GM21529 (cell line): Measurements from ENCODE around the gene TMEM106A.
"Not testable (repeated sequence)": the region's sequence is repeated elsewhere in the genome, so short reads cannot be mapped to it uniquely, and the experiment has no call there.

Source experiments
- ATAC-seq: cut with Tn5 transposase; IDR thresholded peaks from one replicate; pipeline ENCODE4 v1.9.1; 2021; ENCODE audit not compliant: unreplicated experiment

The TMEM106A gene

DNA sequence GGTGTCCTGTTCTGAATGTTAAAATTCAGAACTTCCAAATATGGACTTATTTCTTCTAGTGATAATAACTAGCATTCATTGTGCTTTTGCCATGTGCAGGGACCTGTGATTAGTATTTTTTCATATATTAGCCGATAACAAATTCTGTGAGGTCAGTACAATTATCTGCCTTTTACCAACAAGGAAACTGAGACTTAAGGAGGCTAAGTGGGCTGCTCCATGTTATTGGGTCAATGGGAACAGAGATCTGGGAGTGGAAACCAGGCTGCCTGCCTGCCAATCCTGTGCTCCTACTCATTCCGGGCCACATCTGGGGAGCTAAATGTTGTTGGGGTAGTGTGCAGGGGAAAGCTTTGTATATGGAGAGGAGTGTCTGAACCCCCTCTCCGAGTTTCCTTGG, 3.7 kb downstream of the TMEM106A start:
- ATAC-seq: no peak

DNA sequence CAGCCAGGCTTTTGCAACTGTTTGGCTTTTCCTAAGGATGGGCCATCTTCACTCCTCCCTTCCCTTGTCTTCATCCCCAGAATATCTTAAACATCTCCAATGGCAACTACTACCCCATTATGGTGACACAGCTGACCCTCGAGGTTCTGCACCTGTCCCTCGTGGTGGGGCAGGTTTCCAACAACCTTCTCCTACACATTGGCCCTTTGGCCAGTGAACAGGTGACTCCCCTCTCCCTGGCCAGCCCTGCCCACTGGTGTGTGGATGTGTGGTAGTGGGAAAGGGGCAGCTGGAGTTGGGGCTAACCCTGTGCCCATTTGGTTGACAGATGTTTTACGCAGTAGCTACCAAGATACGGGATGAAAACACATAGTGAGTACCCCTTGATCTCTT, 4.7 kb downstream of the TMEM106A start:
- ATAC-seq: no peak

DNA sequence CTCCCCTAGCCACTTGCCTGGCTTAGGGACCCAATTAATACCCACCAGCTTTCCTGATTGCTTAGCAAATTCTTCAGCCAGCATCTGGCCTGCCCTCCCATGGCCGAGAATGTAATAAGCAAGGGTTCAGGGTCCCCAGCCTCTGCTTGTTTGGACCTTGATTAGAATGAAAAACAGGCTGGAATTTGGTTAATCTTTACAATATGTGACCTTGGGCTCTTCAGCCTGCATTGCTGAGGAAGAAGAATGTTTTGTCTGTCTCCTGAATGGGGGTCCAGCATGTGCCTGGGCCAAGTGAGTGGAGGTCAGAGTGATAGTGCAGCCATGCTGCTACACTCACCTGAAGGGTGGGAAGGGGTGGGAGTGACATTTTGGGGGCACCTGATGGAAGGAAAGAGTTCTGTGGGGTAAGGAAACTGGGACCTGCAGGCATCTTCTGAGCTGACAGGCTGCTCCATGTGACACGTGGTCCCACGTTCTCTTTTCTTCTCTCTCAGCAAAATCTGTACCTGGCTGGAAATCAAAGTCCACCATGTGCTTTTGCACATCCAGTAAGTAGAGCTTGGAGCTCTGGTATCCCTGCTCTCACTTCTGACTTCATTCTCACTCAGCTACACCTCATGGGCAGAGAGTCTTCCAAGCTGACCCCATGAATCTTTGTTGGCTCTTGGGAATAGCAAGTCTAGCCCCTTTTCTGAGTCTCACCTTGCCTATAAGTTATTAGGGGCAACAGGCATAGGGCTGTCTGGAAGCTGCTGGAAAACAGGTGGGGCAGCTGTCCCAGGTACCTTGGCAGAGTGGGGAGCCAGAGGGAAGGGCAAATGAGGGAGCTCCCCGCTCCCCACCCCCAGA, 5.3 kb downstream of the TMEM106A start:
- no peak for ATAC-seq

DNA sequence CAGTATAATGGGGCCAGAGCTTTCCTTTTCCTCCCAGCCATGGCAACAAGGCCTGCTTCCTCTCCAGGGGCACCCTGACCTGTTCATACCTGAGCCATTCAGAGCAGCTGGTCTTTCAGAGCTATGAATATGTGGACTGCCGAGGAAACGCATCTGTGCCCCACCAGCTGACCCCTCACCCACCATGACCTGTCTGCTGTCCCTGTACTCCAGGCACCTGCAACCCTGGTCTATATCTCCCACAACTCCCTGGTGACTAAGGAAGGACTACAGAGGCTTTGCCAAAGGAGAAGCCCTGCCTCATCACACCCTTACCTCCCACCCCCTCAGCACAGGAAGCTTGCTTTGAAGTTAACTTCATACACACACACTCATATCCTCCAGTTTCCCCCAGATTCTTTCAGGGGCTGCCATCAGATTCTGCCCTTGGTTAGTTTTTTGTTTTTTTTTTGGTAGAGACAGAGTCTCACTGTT, 6.0 kb downstream of the TMEM106A start:
- ATAC-seq: no peak

DNA sequence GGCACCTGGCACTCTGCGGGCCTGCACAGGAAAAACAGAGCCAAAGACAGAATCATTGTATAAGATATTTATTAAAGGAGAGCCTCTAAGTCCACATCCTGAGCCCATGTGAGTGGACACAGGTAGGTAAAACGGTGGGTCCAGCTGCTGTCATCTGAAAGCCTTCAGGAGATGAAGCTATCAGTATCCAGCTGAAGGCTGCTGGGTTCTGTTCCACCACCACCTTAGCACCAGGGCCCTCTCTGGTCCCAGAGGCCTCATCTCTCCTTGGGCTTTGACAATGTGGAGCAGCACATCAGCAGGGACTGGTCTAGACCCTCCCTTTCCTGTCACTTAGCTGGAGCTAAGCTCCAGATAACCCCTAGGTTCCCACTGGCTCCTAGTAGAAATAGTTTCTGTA, 7.3 kb downstream of the TMEM106A start:
- ATAC-seq: no peak

DNA sequence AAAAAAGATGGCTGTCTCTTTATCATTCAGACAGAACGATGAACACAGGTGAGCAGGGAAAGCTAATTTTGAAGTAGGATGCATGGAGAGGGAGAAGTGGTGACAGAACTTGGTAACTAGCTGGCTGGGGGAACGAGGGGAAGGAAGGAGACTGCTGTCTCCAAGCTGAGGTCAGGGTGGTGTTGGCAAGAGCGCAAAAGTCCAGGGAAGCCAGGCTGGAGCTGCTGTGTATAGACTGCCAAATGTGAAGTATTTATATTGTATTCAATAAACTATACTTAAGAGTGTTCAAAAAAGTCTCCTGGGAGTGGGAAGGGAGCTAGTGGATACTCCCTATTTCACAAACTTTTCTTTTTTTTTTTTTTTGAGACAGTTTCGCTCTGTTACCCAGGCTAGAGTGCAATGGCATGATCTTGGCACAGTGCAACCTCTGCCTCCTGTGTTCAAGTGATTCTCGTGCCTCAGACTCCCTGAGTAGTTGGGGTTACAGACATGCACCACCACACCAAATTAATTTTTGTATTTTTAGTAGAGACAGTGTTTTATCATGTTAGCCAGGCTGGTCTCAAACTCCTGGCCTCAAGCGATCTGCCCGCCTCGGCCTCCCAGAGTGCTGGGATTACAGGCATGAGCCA, 8.2 kb downstream of the TMEM106A start:
- no peak for ATAC-seq

DNA sequence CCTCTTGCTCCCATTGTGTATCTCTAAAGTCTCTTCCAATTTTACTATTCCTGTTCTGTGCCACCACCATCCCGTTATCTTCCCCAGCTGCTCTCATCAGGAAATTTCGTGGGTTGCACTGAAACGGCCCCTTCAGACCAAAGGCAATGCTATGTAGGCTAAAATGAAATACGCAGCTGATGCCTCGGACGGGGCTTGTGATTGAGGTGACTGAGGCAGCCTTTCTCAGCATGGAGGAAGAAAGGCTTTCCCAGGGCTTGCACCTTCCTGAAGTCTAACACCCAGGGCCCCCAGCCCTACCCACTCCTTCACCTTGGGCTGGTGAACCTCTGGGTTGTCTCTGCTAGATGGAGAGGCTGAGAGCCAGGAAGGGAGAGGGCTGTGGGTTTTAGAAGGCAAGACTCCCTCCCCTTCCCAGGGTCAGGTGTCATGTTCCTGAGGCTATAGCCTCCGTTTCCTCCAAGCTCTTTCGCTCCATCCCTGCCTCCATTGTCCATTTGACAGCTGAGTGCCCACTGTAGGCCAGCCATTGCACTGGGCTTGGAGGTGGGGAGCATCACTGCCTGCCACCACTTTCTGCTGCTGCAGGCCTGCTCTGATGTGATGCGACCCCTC, 8.9 kb downstream of the TMEM106A start:
- no peak for ATAC-seq

DNA sequence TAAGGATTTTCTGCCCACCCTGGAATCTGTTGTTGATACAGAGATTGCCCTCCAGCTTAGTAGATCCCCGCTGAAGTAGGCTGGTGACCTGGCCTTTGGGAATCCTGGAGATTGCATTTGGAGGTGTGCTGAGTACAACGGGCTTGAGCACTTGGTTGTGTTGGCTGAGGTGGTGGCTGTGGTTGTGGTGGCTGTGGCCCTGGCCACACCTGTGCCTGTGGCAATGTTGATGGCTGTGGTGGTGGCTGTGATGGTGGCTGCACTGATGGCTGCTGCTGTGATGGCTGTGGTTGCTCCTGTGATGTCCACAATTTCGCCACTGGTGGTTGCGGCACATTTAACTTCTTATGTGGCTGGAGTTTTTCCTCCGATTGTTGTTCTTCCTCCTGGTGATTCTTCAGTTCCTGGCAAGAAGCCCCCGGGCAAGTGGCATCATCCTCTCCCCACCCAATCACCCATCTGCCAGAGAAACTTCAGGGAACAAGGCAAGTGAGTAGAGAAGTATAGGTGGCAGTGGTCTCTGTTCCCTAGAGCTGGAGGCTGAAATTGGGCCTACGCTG, 12.6 kb downstream of the TMEM106A start:
- no peak for ATAC-seq

DNA sequence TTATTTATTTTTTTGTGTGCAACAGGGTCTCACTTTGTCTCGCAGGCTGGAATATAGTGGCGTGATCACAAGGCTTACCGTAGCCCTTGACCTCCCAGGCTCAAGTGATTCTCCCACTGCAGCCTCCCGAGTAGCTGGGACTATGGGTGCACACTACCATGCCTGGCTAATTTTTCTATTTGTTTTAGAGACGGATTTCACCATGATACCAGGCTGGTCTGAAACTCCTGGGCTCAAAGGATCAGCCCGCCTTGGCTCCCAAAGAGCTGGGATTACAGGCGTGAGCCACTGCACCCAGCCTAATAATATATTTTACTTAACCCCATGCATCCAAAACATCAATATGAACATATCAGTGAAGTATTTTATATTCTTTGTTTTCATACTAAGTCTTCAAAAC, 14.7 kb downstream of the TMEM106A start:
- no peak for ATAC-seq

DNA sequence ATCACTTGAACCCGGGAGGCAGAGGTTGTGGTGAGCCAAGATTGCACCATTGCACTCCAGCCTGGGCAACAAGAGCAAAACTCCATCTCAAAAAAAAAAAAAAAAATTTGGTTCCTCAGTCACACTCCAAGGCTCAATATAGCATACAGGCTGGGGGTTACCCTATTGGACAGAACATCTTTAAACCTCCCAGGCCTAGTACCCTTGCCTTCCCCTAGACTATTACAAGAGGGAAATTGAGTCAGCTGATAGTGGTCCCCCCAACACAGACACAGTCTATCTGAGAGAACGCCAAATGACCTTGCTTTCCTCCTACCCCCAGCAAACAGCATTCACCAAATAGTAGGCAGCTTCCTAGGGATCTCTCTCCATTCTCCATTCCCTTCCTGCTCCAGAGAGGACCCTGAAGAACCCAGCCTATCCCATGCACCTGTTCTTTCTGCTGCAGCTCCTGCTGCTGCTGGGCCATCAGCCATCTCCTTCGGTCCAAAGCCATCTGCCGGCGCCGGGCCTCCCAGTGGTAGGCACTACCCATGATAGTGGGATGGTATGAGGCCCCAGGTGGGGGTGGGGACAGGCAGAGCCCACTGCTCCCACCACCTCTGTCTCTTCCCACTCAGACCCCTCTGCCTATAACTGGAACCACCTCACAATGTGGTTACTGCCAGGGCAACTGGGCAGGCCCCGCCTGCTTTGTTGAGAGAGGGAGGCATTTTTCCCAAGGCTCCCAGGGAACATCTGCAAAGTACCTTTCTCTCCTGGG, 16.5 kb downstream of the TMEM106A start, which contains the start of gene CCDC200:
Gene CCDC200 (minus strand): TSS at position 604 of the 763 bp plus-strand sequence. CDS start 69 bp downstream, at position 535.
- not testable (repeated sequence) for ATAC-seq

DNA sequence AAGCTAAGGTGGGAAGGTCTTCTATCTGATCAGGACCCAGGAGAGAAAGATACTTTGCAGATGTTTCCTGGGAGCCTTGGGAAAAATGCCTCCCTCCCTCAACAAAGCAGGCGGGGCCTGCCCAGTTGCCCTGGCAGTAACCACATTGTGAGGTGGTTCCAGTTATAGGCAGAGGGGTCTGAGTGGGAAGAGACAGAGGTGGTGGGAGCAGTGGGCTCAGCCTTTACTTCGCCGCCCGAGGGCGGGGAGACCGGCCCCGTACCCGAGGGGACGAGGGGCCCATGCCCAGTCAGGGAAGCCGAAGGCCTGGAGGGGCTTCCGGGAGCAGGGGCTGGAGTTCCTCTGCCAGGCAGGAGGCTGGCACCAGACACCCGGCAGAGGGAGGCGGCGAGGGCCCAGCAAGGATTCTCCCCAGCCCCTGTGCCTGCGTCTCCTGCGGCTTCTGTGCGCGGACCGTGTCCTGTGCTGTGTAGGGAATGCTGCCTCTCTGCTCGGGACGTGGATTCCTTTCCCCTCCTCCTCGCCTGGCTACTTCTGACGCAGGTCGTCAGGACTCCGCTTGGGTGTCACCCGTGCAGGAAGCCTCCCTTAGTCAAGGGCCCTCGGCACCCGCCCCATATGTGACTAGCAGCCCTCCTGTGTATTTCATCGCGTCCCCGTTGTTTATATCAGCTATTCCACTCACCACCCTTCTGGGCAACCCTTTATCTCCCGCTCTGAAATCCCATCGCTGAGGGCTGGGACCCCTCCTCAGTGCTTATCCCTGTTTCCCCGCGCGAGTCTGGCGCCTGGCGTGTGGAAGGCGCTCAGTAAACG, 19.7 kb downstream of the TMEM106A start:
- ATAC-seq: not testable (repeated sequence)

DNA sequence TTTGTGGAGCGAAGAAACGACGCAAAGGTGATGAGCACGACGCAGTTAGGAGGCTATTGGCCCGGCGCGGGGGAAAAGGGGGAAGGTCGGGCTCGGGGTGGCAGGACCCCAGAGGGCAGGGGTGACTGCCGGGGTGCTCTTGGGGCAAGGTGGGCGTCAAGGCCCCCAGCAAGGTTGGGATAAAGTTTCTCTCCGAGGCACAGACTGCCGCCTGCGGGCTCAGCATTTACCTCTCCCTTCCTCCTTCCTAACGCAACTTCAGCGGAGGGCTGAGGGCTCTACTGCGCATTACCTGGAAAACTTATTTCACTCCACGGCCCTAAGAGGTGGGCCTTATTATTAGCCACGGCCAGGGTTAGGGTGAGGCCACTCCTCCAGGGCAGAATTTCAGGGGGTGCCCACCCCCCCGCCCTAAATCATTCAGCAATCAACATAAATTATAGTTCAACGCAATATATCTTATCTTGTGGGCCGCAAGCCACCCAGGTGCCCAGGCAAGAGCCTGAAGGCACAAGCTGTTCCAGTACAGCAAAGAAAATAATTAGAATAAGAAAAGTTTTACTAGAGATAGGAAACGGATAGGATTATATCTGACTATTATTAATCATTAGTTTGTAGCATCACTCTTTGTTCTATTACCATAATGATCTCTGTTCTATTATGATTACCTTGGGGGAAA, 20.5 kb downstream of the TMEM106A start:
- not testable (repeated sequence) for ATAC-seq

DNA sequence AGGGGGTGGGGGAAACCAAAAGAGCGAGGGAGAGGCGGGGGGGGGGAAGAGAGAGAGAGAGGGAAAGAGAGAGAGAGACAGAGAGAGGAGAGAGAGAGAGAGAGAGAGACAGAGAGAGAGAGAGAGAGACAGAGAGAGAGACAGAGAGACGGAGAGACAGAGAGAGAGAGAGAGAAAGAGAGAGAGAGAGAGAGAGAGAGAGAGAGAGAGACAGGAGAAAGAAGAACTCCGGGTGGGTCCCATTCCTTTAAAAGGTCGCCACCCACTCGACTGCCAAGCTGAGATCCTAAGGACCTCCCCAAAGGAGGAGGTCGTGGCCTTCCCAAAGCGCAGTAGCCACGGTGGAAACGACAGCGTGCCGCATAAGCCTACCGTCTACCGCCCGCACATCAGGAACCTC, 21.6 kb downstream of the TMEM106A start:
- not testable (repeated sequence) for ATAC-seq

DNA sequence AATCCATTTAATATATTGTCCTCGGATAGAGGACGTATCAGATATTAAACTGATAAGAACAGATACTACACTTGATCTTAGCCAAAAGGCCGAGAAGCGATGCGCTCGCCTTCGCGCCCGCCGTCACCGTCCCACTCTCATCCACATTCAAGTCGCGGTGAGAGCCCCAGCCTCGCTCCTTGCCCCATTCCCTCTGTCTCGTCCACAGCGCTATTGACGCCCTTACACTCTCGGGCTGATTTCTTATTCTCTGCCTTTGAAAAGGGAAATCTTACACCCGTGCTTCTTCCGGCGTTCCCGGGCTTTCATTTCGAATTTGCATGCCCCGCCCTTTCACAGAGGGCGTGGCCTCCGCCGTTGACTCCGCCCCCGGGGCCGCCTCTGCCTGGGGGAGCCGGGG, 22.2 kb downstream of the TMEM106A start, which contains the start of gene RNU2-1:
Gene RNU2-1 (minus strand): TSS at position 101 of the 400 bp plus-strand sequence.
- ATAC-seq: not testable (repeated sequence)

DNA sequence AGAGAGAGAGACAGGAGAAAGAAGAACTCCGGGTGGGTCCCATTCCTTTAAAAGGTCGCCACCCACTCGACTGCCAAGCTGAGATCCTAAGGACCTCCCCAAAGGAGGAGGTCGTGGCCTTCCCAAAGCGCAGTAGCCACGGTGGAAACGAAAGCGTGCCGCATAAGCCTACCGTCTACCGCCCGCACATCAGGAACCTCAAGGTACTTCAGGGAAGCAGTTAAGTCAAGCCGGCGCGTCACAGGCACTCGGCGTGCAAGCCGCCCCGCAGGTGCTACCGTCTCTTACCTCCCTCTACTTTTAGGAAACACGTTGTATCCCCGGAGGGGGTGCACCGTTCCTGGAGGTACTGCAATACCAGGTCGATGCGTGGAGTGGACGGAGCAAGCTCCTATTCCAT, 27.9 kb downstream of the TMEM106A start:
- not testable (repeated sequence) for ATAC-seq

DNA sequence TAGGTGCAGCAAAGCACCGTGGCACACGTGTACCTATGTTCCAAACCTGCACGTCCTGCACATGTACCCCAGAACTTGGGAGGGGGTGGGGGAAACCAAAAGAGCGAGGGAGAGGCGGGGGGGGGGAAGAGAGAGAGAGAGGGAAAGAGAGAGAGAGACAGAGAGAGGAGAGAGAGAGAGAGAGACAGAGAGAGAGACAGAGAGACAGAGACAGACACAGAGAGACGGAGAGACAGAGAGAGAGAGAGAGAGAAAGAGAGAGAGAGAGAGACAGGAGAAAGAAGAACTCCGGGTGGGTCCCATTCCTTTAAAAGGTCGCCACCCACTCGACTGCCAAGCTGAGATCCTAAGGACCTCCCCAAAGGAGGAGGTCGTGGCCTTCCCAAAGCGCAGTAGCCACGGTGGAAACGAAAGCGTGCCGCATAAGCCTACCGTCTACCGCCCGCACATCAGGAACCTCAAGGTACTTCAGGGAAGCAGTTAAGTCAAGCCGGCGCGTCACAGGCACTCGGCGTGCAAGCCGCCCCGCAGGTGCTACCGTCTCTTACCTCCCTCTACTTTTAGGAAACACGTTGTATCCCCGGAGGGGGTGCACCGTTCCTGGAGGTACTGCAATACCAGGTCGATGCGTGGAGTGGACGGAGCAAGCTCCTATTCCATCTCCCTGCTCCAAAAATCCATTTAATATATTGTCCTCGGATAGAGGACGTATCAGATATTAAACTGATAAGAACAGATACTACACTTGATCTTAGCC, 29.1 kb downstream of the TMEM106A start:
- ATAC-seq: not testable (repeated sequence)

DNA sequence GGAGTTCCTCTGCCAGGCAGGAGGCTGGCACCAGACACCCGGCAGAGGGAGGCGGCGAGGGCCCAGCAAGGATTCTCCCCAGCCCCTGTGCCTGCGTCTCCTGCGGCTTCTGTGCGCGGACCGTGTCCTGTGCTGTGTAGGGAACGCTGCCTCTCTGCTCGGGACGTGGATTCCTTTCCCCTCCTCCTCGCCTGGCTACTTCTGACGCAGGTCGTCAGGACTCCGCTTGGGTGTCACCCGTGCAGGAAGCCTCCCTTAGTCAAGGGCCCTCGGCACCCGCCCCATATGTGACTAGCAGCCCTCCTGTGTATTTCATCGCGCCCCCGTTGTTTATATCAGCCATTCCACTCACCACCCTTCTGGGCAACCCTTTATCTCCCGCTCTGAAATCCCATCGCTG, 34.8 kb downstream of the TMEM106A start:
- not testable (repeated sequence) for ATAC-seq
